H1 (cell line): ENCODE data around the gene POLH. TPM values are rescaled to one million over a fixed set of nuclear protein-coding genes. Genes with fewer than 3 reads are reported as not detected.

Experiments
- CTCF ChIA-PET: fragments of 300-600 bp; sonication (Branson Sonifier 250); formaldehyde crosslinking; loops from one replicate; lab custom pipeline; 2021; ENCODE audit not compliant: partially characterized antibody; lab: Charles Lee
- POLR2A ChIA-PET: fragments of 300-600 bp; sonication (Branson Sonifier 250); formaldehyde crosslinking; loops from one replicate; lab custom pipeline; 2021; ENCODE audit warnings: inconsistent platforms; ENCODE audit not compliant: partially characterized antibody; lab: Charles Lee
- DNase-seq, 2 experiments: peaks; one replicate each; pipeline versions ENCODE4 v3.0.0 to v3.0.0-alpha.2; 2010 to 2022; ENCODE audit warnings: low spot score in 2 of 2, low read depth in 1 of 2, mixed read lengths in 1 of 2
- FAIRE-seq: peaks from 2 replicates; lab custom pipeline; 2011; peaks lifted over from hg19 to GRCh38; lab: Jason Lieb, UNC
- H2AFZ ChIP-seq: 2 replicates; pipeline ENCODE4 v1.8.1; 2012; ENCODE audit warnings: low read length, inconsistent platforms
- H2AK5ac ChIP-seq: 2 replicates; pipeline ENCODE4 v1.6.1; 2013; ENCODE audit warnings: low read depth, low read length
- H2BK120ac ChIP-seq: replicated peaks from 2 replicates; pipeline ENCODE3; 2013; ENCODE audit warnings: low read depth, low read length, inconsistent platforms
- H2BK12ac ChIP-seq: 2 replicates; pipeline ENCODE4 v1.6.1; 2013; ENCODE audit warnings: low read depth, low read length
- H2BK15ac ChIP-seq: 2 replicates; pipeline ENCODE4 v1.6.1; 2013; ENCODE audit warnings: low read length
- H2BK20ac ChIP-seq: 2 replicates; pipeline ENCODE4 v1.6.1; 2013; ENCODE audit warnings: low read length
- H2BK5ac ChIP-seq: 2 replicates; pipeline ENCODE4 v1.6.1; 2013; ENCODE audit warnings: low read depth, low read length
- H3K14ac ChIP-seq: 2 replicates; pipeline ENCODE4 v1.6.1; 2013; ENCODE audit warnings: inconsistent platforms; ENCODE audit not compliant: insufficient read length
- H3K18ac ChIP-seq: 2 replicates; pipeline ENCODE4 v1.6.1; 2013; ENCODE audit warnings: low read length; ENCODE audit errors: extremely low read depth
- H3K23ac ChIP-seq: 2 replicates; pipeline ENCODE4 v1.6.1; 2013; ENCODE audit warnings: inconsistent platforms; ENCODE audit not compliant: insufficient read length
- H3K23me2 ChIP-seq: 2 replicates; pipeline ENCODE4 v1.6.1; 2013; ENCODE audit warnings: low read depth, low read length
- H3K27ac ChIP-seq: 2 replicates; pipeline ENCODE4 v1.6.1; 2011; ENCODE audit warnings: low read depth, low read length, inconsistent platforms
- H3K27me3 ChIP-seq, 4 experiments: replicated peaks in 1 of 4; 1 replicate in 1 of 4; 2 replicates in 3 of 4; pipeline versions ENCODE4 v1.6.1 to v1.8.1; 2011 to 2013; ENCODE audit warnings: low read length in 3 of 4, mild to moderate bottlenecking in 3 of 4, inconsistent platforms in 2 of 4, mixed read lengths in 2 of 4, moderate library complexity in 1 of 4; ENCODE audit not compliant: control insufficient read depth in 3 of 4, insufficient read depth in 3 of 4; ENCODE audit errors: extremely low read depth in 1 of 4
- H3K36me3 ChIP-seq, 4 experiments: 2 replicates each; pipeline versions ENCODE4 v1.6.1 to v1.8.1; 2011 to 2013; ENCODE audit warnings: mild to moderate bottlenecking in 4 of 4, low read length in 3 of 4, moderate library complexity in 2 of 4, control low read depth in 1 of 4, inconsistent platforms in 1 of 4; ENCODE audit not compliant: insufficient read depth in 4 of 4, control insufficient read depth in 2 of 4
- H3K4ac ChIP-seq: replicated peaks from 2 replicates; pipeline ENCODE3; 2013; ENCODE audit warnings: low read length, low read depth, mixed read lengths, inconsistent platforms; ENCODE audit not compliant: insufficient read length
- H3K4me1 ChIP-seq, 4 experiments: replicated peaks in 1 of 4; 1 replicate in 1 of 4; 2 replicates in 3 of 4; pipeline versions ENCODE4 v1.6.1 to v1.8.1; 2011 to 2013; ENCODE audit warnings: low read length in 3 of 4, inconsistent platforms in 2 of 4, mixed read lengths in 1 of 4; ENCODE audit not compliant: insufficient read depth in 4 of 4, control insufficient read depth in 3 of 4
- H3K4me2 ChIP-seq, 2 experiments: 2 replicates each; pipeline versions ENCODE4 v1.6.1 to v1.8.1; 2011 to 2013; ENCODE audit warnings: low read depth in 2 of 2, low read length in 2 of 2, control low read depth in 1 of 2, inconsistent platforms in 1 of 2, mild to moderate bottlenecking in 1 of 2; ENCODE audit not compliant: insufficient read depth in 1 of 2
- H3K4me3 ChIP-seq, 4 experiments: fragments of 200-600, 300-600 bp in 1 of 4; sonication (generic), shearing (Covaris generic), sonication (Bioruptor Twin) in 1 of 4; 2 replicates each; pipeline versions ENCODE4 v1.5.1 to v1.8.1; 2011 to 2016; ENCODE audit warnings: low read length in 4 of 4, low read depth in 3 of 4, control low read depth in 2 of 4, inconsistent platforms in 2 of 4, mild to moderate bottlenecking in 2 of 4, mixed read lengths in 1 of 4, moderate library complexity in 1 of 4; ENCODE audit not compliant: insufficient read depth in 2 of 4; ENCODE audit errors: extremely low read depth in 1 of 4
- H3K56ac ChIP-seq: replicated peaks from 2 replicates; pipeline ENCODE3; 2013; ENCODE audit warnings: low read depth, mild to moderate bottlenecking, mixed read lengths, low read length, inconsistent platforms; ENCODE audit not compliant: insufficient read length
- H3K79me1 ChIP-seq: 2 replicates; pipeline ENCODE4 v1.6.1; 2013; ENCODE audit warnings: low read depth, low read length, control low read depth
- H3K79me2 ChIP-seq, 2 experiments: 2 replicates each; pipeline versions ENCODE4 v1.6.1 to v1.8.1; 2012 to 2013; ENCODE audit warnings: low read length in 2 of 2, mild to moderate bottlenecking in 2 of 2, inconsistent platforms in 1 of 2; ENCODE audit not compliant: insufficient read depth in 2 of 2, control insufficient read depth in 1 of 2
- H3K9ac ChIP-seq, 4 experiments: replicated peaks in 1 of 4; 1 replicate in 1 of 4; 2 replicates in 3 of 4; pipeline versions ENCODE4 v1.6.1 to v1.8.1; 2011 to 2013; ENCODE audit warnings: low read depth in 3 of 4, low read length in 3 of 4, control low read depth in 2 of 4, mild to moderate bottlenecking in 2 of 4, moderate library complexity in 2 of 4, inconsistent platforms in 1 of 4; ENCODE audit errors: extremely low read depth in 1 of 4
- H3K9me3 ChIP-seq, 2 experiments: 2 replicates each; pipeline versions ENCODE4 v1.6.1 to v1.8.1; 2012 to 2013; ENCODE audit warnings: mild to moderate bottlenecking in 2 of 2, moderate library complexity in 2 of 2, control low read depth in 1 of 2, inconsistent platforms in 1 of 2, low read depth in 1 of 2, low read length in 1 of 2, mixed read lengths in 1 of 2; ENCODE audit not compliant: insufficient read depth in 2 of 2
- H4K20me1 ChIP-seq, 2 experiments: replicated peaks in 1 of 2; 2 replicates each; pipeline versions ENCODE3 to v1.8.1; 2011 to 2013; ENCODE audit warnings: inconsistent platforms in 2 of 2, low read length in 2 of 2, mild to moderate bottlenecking in 1 of 2; ENCODE audit not compliant: insufficient read depth in 2 of 2, control insufficient read depth in 1 of 2
- H4K5ac ChIP-seq: 2 replicates; pipeline ENCODE4 v1.6.1; 2013; ENCODE audit warnings: low read length, low read depth, mixed read lengths, inconsistent platforms; ENCODE audit not compliant: insufficient read length
- H4K8ac ChIP-seq: 2 replicates; pipeline ENCODE4 v1.8.0; 2013; ENCODE audit warnings: mild to moderate bottlenecking, moderate library complexity, low read length, inconsistent platforms; ENCODE audit not compliant: insufficient read depth; ENCODE audit errors: extremely low read depth
- H4K91ac ChIP-seq: replicated peaks from 2 replicates; pipeline ENCODE3; 2013; ENCODE audit warnings: low read length, mixed read lengths, inconsistent platforms; ENCODE audit not compliant: insufficient read length
- HDAC2 ChIP-seq, 2 experiments: fragments of 300-600 bp in 1 of 2; sonication (generic) in 1 of 2; IDR thresholded peaks; 2 replicates each; pipeline ENCODE4 v1.6.1; 2011 to 2012; ENCODE audit warnings: low read depth in 2 of 2, low read length in 2 of 2, mild to moderate bottlenecking in 2 of 2, moderate library complexity in 2 of 2, borderline replicate concordance in 1 of 2, inconsistent platforms in 1 of 2
- KDM4A ChIP-seq: IDR thresholded peaks from one replicate; pipeline ENCODE4 v1.7.1; 2012; ENCODE audit warnings: low read depth, mild to moderate bottlenecking, moderate library complexity, low read length, inconsistent platforms; ENCODE audit not compliant: severe bottlenecking
- RBBP5 ChIP-seq: IDR thresholded peaks from 2 replicates; pipeline ENCODE4 v1.7.1; 2012; ENCODE audit warnings: low read depth, mild to moderate bottlenecking, inconsistent platforms, low read length, moderate library complexity, borderline replicate concordance
- SP2 ChIP-seq: IDR thresholded peaks from 2 replicates; pipeline ENCODE4 v1.6.1; 2012; ENCODE audit warnings: mild to moderate bottlenecking, low read length, inconsistent platforms
- TAF1 ChIP-seq: IDR thresholded peaks from 2 replicates; pipeline ENCODE4 v1.6.1; 2011; ENCODE audit warnings: mild to moderate bottlenecking, low read depth, low read length
- WGBS, 2 experiments: shearing (Covaris generic) in 1 of 2; methylation state at CpG; one replicate each; pipeline versions ENCODE4 v1.1.6 to v1.1.7; 2013 to 2015; ENCODE audit warnings: low lambda C conversion rate in 2 of 2, mixed read lengths in 2 of 2, inconsistent platforms in 1 of 2, low coverage in 1 of 2, missing lambda C conversion rate in 1 of 2; ENCODE audit not compliant: insufficient replicate concordance in 2 of 2, insufficient coverage in 1 of 2, insufficient read length in 1 of 2; ENCODE audit errors: extremely low coverage in 1 of 2, missing lambda C conversion rate in 1 of 2; 5-methylcytosine and 5-hydroxymethylcytosine counted together
- polyA plus RNA-seq, 7 experiments: library from polyadenylated mRNA; depleted of rRNA in 3 of 7; stranded (reverse) in 5 of 7; unstranded in 2 of 7; fragments of >200 nt in 5 of 7; fragments of 200-250 nt in 2 of 7; gene quantifications; 1 replicate in 5 of 7; 2 replicates in 1 of 7; 4 replicates in 1 of 7; pipeline versions ENCODE4 v1.2.1 to v1.2.3, GENCODE V29; 2011 to 2013; ENCODE audit warnings: missing spikeins in 2 of 7, mixed read lengths in 2 of 7
- total RNA-seq: library from RNA; stranded (reverse); fragmentation: NEBNext Ultra II Directional; extraction: Animal tissue kit (Norgen Biotek cat#: 25700); gene quantifications from 2 replicates; pipeline ENCODE4 v1.2.1, GENCODE V29; 2021

Gene POLH
- total and polyA plus RNA-seq, 2 of the 8 experiments (the other 6 are each of a cell fraction or from before 2014, with no cell fraction given): 5.8 to 12.4 TPM

GRCh38 chr6:43645613-43645964 is 69.6 kb downstream of the POLH start:
- no peaks in the 10 kb centered on the region for H3K79me1 ChIP-seq
- peak overlapping the region; percentile 72; the same call in 1 of the 2 replicates for H2BK15ac ChIP-seq
- H3K36me3 ChIP-seq: peaks cover under 1 to 9% (median 6%) of the 10 kb centered on the region in 4 experiments; a peak in 7 of 8 replicates
- no peak overlapping the region; the same call in 1 of the 2 replicates for H3K18ac ChIP-seq
- peak overlapping the region; percentile 95 for H2AFZ ChIP-seq
- POLR2A ChIA-PET: interaction anchor here (0.8 to 8.9 kb wide), 11 partner anchors 10 to 433 kb away, joined by 3 to 79 read pairs (median 5); partner anchors contain the start of genes GTPBP2, MAD2L1BP and VEGFA
- no peaks in the 10 kb centered on the region; a peak in 1 of 7 replicates for H3K4me1 ChIP-seq
- DNase-seq (no peak), FAIRE-seq (peak; percentile 13)
- peak overlapping the region; percentile 65 for H4K91ac ChIP-seq
- no peak overlapping the region; the same call in 1 of the 2 replicates for H2BK12ac ChIP-seq
- peak overlapping the region; percentile 22 for H2BK120ac ChIP-seq
- peak overlapping the region; percentile 89 for H4K5ac ChIP-seq
- H3K9ac ChIP-seq: no peak overlapping the region; a peak in 1 of 7 replicates
- no peak overlapping the region for H3K23ac ChIP-seq
- H2BK20ac ChIP-seq: no peak overlapping the region
- H3K4ac ChIP-seq: peak overlapping the region; percentile 99
- 0 out of 4 replicates have a peak, but pooled peaks cover 0 to under 1% of the 10 kb centered on the region in 2 experiments for H3K79me2 ChIP-seq
- H3K27me3 ChIP-seq: no peaks in the 10 kb centered on the region
- H2AK5ac ChIP-seq: no peak overlapping the region
- H3K14ac ChIP-seq: no peak overlapping the region
- H3K4me3 ChIP-seq: peak overlapping the region; percentile 44 to 69 (median 52); a peak in 6 of 8 replicates
- H4K20me1 ChIP-seq: peaks cover 0 to 3% of the 10 kb centered on the region in 2 experiments
- WGBS, 2 experiments: 16% methylated on average over 8 of the region's 9 CpGs; no CpG with 5 or more reads in 1 of the 2 experiments
- peak overlapping the region; percentile 67 to 95 for H3K4me2 ChIP-seq
- peak overlapping the region; percentile 78; the same call in 1 of the 2 replicates for H2BK5ac ChIP-seq
- CTCF ChIA-PET: interaction anchor here (0.6 to 4.5 kb wide), 12 partner anchors 9 to 433 kb away, joined by 3 to 35 read pairs (median 4); partner anchors contain the start of gene MRPS18A
- H4K8ac ChIP-seq: peak overlapping the region; percentile 83; the same call in 1 of the 2 replicates
- H3K56ac ChIP-seq: peak overlapping the region; percentile 59
- no peak overlapping the region for H3K27ac ChIP-seq
- no peaks in the 10 kb centered on the region for H3K9me3 ChIP-seq
- H3K23me2 ChIP-seq: peaks cover 3% of the 10 kb centered on the region; the same call in 1 of the 2 replicates
- TF ChIP-seq RBBP5: no peak
- TF ChIP-seq SP2: no peak
- no peak for TF ChIP-seq HDAC2 (IDR thresholded peaks at IDR 0.05; ENCODE audit: borderline replicate concordance in 1 of 2, low read depth in 2 of 2, low read length in 2 of 2)
- peak; percentile 22 for TF ChIP-seq KDM4A
- TF ChIP-seq TAF1: peak; percentile 36; the same call in 1 of the 2 replicates
